ENCODE results near the gene PCBP3.

- TF ChIP-seq POLR2A (IDR thresholded peaks at IDR 0.05) (no peak), CTCF (IDR thresholded peaks at IDR 0.05 in 4 of 5, conservative IDR thresholded peaks at IDR 0.05 in 1 of 5) (no peak)
Measured at GRCh38 chr21:45724345-45724961, 80.9 kb downstream of the PCBP3 start.

All from gastrocnemius medialis (tissue), 4 donors.